Measurements from ENCODE around the gene RAB3C. TPM values are rescaled to one million over a fixed set of nuclear protein-coding genes. Genes with fewer than 3 reads are reported as not detected.

RAB3C gene
- total RNA-seq, 1 donor from 2014 or later: 2.5 TPM

- no peak for TF ChIP-seq CTCF (IDR thresholded peaks at IDR 0.05)
- TF ChIP-seq POLR2A (IDR thresholded peaks at IDR 0.05): no peak
- TF ChIP-seq POLR2AphosphoS5 (IDR thresholded peaks at IDR 0.05; ENCODE audit: insufficient read depth in 1 of 2, low read depth in 1 of 2): no peak
- Histone ChIP-seq H3K9me3 (no peaks in the 10 kb centered on the region), H3K27me3 (no peaks in the 10 kb centered on the region), H3K4me1 (no peaks in the 10 kb centered on the region), H3K4me3 (no peak overlapping the region), H3K27ac (no peak overlapping the region), H3K36me3 (no peaks in the 10 kb centered on the region)
- no peak for DNase-seq (ENCODE audit: extremely low spot score in 2 of 2)
- intact Hi-C loops (cut with DNase I): no loop called here
These were observed 172.5 kb downstream of the RAB3C start for GRCh38 chr5:58755397-58755796.

GRCh38 chr5:58759745-58760144, 176.9 kb downstream of the RAB3C start:
- Histone ChIP-seq H3K27me3 (no peaks in the 10 kb centered on the region), H3K27ac (no peak overlapping the region), H3K36me3 (no peaks in the 10 kb centered on the region), H3K4me1 (no peaks in the 10 kb centered on the region), H3K9me3 (no peaks in the 10 kb centered on the region), H3K4me3 (no peak overlapping the region)
- intact Hi-C loops (cut with DNase I): no loop called here
- no peak for TF ChIP-seq POLR2AphosphoS5 (IDR thresholded peaks at IDR 0.05; ENCODE audit: insufficient read depth in 1 of 2, low read depth in 1 of 2)
- TF ChIP-seq CTCF (IDR thresholded peaks at IDR 0.05): no peak
- no peak for TF ChIP-seq POLR2A (IDR thresholded peaks at IDR 0.05)
- DNase-seq (ENCODE audit: extremely low spot score in 2 of 2): no peak

- Histone ChIP-seq H3K36me3 (no peaks in the 10 kb centered on the region), H3K4me3 (no peak overlapping the region), H3K4me1 (no peaks in the 10 kb centered on the region), H3K9me3 (no peaks in the 10 kb centered on the region), H3K27me3 (no peaks in the 10 kb centered on the region), H3K27ac (no peak overlapping the region)
- TF ChIP-seq CTCF (IDR thresholded peaks at IDR 0.05): no peak
- no peak for TF ChIP-seq POLR2AphosphoS5 (IDR thresholded peaks at IDR 0.05; ENCODE audit: insufficient read depth in 1 of 2, low read depth in 1 of 2)
- no peak for TF ChIP-seq POLR2A (IDR thresholded peaks at IDR 0.05)
- intact Hi-C loops (cut with DNase I): no loop called here
- DNase-seq (ENCODE audit: extremely low spot score in 2 of 2): no peak
These were observed 177.3 kb downstream of the RAB3C start for GRCh38 chr5:58760222-58760621.

- Histone ChIP-seq H3K27ac (no peak overlapping the region), H3K4me3 (no peak overlapping the region), H3K27me3 (no peaks in the 10 kb centered on the region), H3K36me3 (no peaks in the 10 kb centered on the region), H3K9me3 (no peaks in the 10 kb centered on the region), H3K4me1 (no peaks in the 10 kb centered on the region)
- no peak for TF ChIP-seq CTCF (IDR thresholded peaks at IDR 0.05)
- no peak for DNase-seq (ENCODE audit: extremely low spot score in 2 of 2)
- intact Hi-C loops (cut with DNase I): no loop called here
These were observed 178.5 kb downstream of the RAB3C start for GRCh38 chr5:58761407-58761806.

DNA sequence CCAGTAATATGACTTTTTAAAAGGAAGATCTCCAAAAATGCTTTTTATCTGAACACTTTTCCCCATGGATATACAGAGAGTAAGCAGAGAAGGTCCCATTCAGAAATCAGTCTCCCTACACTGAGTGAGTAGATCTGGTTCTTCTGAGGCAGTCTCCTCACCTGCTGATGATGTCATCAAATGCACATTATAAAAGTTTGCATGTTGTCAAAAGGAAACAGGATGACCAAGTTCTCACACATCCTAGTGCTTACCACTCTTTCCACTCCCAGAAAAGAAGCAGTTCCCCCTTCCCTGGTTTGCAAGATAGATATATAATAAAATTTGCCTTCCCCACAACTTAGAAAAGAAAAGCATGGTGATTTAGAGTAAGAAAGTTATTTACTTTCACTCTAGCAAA, 180.5 kb downstream of the RAB3C start:
- no peaks in the 10 kb centered on the region for H3K4me1 ChIP-seq
- intact Hi-C loops (cut with DNase I): no loop called here

More for the DNA sequence above, 180.5 kb downstream of the RAB3C start:
- no peak for DNase-seq (ENCODE audit: extremely low spot score in 2 of 2)
- Histone ChIP-seq H3K27ac (no peak overlapping the region), H3K27me3 (no peaks in the 10 kb centered on the region), H3K9me3 (no peaks in the 10 kb centered on the region), H3K36me3 (no peaks in the 10 kb centered on the region), H3K4me3 (no peak overlapping the region)
- TF ChIP-seq CTCF (IDR thresholded peaks at IDR 0.05) (no peak), POLR2A (IDR thresholded peaks at IDR 0.05) (no peak), POLR2AphosphoS5 (IDR thresholded peaks at IDR 0.05; ENCODE audit: insufficient read depth in 1 of 2, low read depth in 1 of 2) (no peak)

All from vagina (tissue), 2 donors.